Neural cell (in vitro differentiated cells): ENCODE results near the gene MDGA2.

Experiments
- EZH2 ChIP-seq: fragments of 200-600, 300-800 bp; shearing (Covaris generic), sonication (generic); IDR thresholded peaks from 2 replicates; pipeline ENCODE4 v1.6.1; 2014; ENCODE audit warnings: antibody characterized with exemption, low read length, borderline replicate concordance, mild to moderate bottlenecking; ENCODE audit not compliant: insufficient read depth, poor library complexity, severe bottlenecking
- MXI1 ChIP-seq: fragments of 450-650 bp; conservative IDR thresholded peaks from 2 replicates; pipeline ENCODE4 v1.6.1; 2014; ENCODE audit warnings: antibody characterized with exemption, mild to moderate bottlenecking; ENCODE audit not compliant: poor library complexity, severe bottlenecking
- TAF1 ChIP-seq: IDR thresholded peaks from 2 replicates; pipeline ENCODE4 v1.6.1; 2012; ENCODE audit warnings: low read depth
- TF ChIP-seq, protein P1 (sequence below): fragments of 450-650 bp; IDR thresholded peaks from 2 replicates; pipeline ENCODE4 v1.5.1; 2014; ENCODE audit warnings: antibody characterized with exemption, mild to moderate bottlenecking, moderate library complexity; ENCODE audit not compliant: poor library complexity, severe bottlenecking

DNA sequence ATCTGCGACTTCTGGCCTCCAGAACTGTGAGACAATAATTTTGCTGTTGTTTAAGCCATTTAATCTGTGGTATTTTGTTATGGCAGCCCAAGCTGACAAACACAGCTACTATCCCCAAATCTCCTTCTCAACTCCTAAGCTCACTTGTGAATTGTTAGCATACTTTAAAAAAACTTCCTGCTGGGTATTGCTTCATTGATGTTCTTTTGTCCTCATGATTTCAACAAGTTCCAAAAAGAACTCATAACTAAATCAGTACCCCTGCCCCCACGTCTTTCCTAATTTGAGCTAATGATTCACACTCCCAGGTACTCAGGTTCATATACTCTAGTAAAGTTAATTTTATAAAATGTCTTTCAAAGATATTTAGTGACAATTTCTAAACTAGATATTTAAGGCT is 125.5 kb downstream of the MDGA2 start:
- no peak for TF ChIP-seq TAF1
- TF ChIP-seq EZH2 = no peak
- TF ChIP-seq, protein P1, sequence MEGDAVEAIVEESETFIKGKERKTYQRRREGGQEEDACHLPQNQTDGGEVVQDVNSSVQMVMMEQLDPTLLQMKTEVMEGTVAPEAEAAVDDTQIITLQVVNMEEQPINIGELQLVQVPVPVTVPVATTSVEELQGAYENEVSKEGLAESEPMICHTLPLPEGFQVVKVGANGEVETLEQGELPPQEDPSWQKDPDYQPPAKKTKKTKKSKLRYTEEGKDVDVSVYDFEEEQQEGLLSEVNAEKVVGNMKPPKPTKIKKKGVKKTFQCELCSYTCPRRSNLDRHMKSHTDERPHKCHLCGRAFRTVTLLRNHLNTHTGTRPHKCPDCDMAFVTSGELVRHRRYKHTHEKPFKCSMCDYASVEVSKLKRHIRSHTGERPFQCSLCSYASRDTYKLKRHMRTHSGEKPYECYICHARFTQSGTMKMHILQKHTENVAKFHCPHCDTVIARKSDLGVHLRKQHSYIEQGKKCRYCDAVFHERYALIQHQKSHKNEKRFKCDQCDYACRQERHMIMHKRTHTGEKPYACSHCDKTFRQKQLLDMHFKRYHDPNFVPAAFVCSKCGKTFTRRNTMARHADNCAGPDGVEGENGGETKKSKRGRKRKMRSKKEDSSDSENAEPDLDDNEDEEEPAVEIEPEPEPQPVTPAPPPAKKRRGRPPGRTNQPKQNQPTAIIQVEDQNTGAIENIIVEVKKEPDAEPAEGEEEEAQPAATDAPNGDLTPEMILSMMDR = no peak
- no peak for TF ChIP-seq MXI1
